HL-60 (cell line): ENCODE data around the gene HECW1.

Source experiments
- DNase-seq, 2 experiments: peaks; one replicate each; pipeline ENCODE4 v3.0.0-alpha.2; 2010 to 2020; ENCODE audit warnings: low read depth in 1 of 2, low spot score in 1 of 2
- H3K27ac ChIP-seq: fragments of 250-450 bp; sonication (Bioruptor Pico); replicated peaks from 2 replicates; pipeline ENCODE4 v1.5.1; 2020; ENCODE audit warnings: mild to moderate bottlenecking, moderate library complexity
- H3K27me3 ChIP-seq: fragments of 250-450 bp; sonication (Bioruptor Pico); 2 replicates; pipeline ENCODE4 v1.5.1; 2021; ENCODE audit warnings: mild to moderate bottlenecking, moderate library complexity; ENCODE audit not compliant: insufficient read depth, poor library complexity, severe bottlenecking
- H3K4me3 ChIP-seq: replicated peaks from 2 replicates; pipeline ENCODE4 v1.5.1; 2011; ENCODE audit warnings: mild to moderate bottlenecking, control low read depth, low read length; ENCODE audit not compliant: insufficient read depth
- CTCF ChIP-seq: IDR thresholded peaks from one replicate; pipeline ENCODE4 v1.5.1; 2011; ENCODE audit warnings: low read length, control low read depth, inconsistent platforms; ENCODE audit not compliant: insufficient read depth
- GABPA ChIP-seq: IDR thresholded peaks from 2 replicates; pipeline ENCODE4 v1.6.1; 2012; ENCODE audit warnings: low read depth
- POLR2AphosphoS5 ChIP-seq: IDR thresholded peaks from 2 replicates; pipeline ENCODE4 v1.6.1; 2012; ENCODE audit warnings: low read depth
- SPI1 ChIP-seq: IDR thresholded peaks from 2 replicates; pipeline ENCODE4 v1.6.1; 2012; ENCODE audit warnings: low read depth, mild to moderate bottlenecking, borderline replicate concordance
- TF ChIP-seq, protein P1 (sequence below): IDR thresholded peaks from 2 replicates; pipeline ENCODE4 v1.6.1; 2012; ENCODE audit warnings: low read depth; ENCODE audit not compliant: insufficient replicate concordance

Gene HECW1

DNA sequence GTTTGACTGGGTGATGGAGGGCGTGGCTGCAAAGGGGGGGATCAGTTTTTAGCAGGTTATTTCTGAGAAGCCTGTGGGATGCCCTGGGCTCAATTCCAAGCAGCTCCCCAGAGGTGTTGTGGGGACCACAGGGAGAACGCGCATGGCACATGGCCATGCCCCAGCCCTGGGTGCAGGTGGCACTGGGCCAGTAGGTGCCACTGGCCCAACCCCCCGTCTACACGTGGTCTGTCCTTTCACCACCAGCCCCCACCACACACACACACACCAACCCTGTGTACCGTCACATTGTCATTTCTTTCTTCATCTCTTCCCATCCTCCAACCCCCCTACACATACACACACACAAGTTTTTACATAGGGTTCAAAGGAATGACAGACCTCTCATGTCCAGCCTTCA is 355.4 kb downstream of the HECW1 start:
- Histone ChIP-seq H3K4me3 (no peak overlapping the region), H3K27ac (no peak overlapping the region), H3K27me3 (peaks cover 3% of the 10 kb centered on the region)
- TF ChIP-seq SPI1, result no peak
- TF ChIP-seq, protein P1, sequence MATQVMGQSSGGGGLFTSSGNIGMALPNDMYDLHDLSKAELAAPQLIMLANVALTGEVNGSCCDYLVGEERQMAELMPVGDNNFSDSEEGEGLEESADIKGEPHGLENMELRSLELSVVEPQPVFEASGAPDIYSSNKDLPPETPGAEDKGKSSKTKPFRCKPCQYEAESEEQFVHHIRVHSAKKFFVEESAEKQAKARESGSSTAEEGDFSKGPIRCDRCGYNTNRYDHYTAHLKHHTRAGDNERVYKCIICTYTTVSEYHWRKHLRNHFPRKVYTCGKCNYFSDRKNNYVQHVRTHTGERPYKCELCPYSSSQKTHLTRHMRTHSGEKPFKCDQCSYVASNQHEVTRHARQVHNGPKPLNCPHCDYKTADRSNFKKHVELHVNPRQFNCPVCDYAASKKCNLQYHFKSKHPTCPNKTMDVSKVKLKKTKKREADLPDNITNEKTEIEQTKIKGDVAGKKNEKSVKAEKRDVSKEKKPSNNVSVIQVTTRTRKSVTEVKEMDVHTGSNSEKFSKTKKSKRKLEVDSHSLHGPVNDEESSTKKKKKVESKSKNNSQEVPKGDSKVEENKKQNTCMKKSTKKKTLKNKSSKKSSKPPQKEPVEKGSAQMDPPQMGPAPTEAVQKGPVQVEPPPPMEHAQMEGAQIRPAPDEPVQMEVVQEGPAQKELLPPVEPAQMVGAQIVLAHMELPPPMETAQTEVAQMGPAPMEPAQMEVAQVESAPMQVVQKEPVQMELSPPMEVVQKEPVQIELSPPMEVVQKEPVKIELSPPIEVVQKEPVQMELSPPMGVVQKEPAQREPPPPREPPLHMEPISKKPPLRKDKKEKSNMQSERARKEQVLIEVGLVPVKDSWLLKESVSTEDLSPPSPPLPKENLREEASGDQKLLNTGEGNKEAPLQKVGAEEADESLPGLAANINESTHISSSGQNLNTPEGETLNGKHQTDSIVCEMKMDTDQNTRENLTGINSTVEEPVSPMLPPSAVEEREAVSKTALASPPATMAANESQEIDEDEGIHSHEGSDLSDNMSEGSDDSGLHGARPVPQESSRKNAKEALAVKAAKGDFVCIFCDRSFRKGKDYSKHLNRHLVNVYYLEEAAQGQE, result no peak
- TF ChIP-seq CTCF, result no peak
- TF ChIP-seq POLR2AphosphoS5, result no peak
- no peak for TF ChIP-seq GABPA
- DNase-seq, result no peak

DNA sequence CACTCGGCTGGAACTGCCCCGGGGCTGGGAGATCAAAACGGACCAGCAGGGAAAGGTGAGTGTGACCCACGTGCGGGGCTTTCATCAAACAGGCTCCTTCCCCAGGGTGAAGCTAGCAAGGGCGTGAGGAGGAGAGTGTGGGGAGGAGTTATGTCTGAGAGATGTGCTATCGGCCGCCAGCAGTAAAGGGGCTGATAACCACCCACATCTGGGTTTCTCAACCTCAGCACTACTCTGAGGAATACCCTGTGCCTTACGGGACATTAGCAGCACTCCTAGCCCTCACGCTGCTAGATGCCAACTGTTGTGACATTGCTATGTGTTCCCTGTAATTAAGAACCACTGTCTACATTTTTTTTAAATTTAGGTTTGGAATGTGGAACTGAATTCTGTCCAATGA is 356.6 kb downstream of the HECW1 start:
- H3K27ac ChIP-seq, result no peak overlapping the region
- no peak overlapping the region for H3K4me3 ChIP-seq
- DNase-seq, result no peak
- TF ChIP-seq POLR2AphosphoS5, result no peak
- TF ChIP-seq SPI1, result no peak
- TF ChIP-seq GABPA, result no peak
- TF ChIP-seq CTCF, result no peak
- TF ChIP-seq, protein P1, result no peak
- peaks cover 2% of the 10 kb centered on the region for H3K27me3 ChIP-seq

GRCh38 chr7:43470110-43470509 is 357.7 kb downstream of the HECW1 start:
- Histone ChIP-seq H3K27me3 (peaks cover 2% of the 10 kb centered on the region), H3K27ac (no peak overlapping the region), H3K4me3 (no peak overlapping the region)
- no peak for DNase-seq
- TF ChIP-seq POLR2AphosphoS5 (no peak), CTCF (no peak), SPI1 (no peak)

DNA sequence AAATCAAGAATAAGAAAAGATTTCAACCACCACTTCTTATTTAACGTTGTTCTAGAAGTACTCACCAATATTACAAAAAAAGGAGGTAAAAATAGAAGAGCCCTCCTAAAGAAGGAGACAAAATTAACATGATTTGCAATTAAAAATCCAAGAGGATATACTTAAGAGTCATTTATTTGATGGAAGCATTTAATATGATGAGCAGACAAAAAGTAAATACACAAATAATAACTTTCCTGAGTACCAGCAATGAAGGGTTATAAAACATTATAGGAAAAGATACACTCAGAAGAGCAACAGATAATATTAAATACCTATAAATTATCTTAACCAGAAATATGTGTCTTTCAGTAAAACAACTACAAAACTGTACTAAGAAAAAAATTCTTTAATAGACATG is 363.5 kb downstream of the HECW1 start:
- TF ChIP-seq SPI1 (no peak), GABPA (no peak), POLR2AphosphoS5 (no peak), CTCF (no peak)
- TF ChIP-seq, protein P1, result no peak
- Histone ChIP-seq H3K4me3 (no peak overlapping the region), H3K27me3 (peaks cover 2% of the 10 kb centered on the region), H3K27ac (no peak overlapping the region)
- no peak for DNase-seq
